Neural cell (in vitro differentiated cells): Measurements from ENCODE around the gene CA5A. TPM values are rescaled to one million over a fixed set of nuclear protein-coding genes. Genes with fewer than 3 reads are reported as not detected.

Experiments used
- H2AFZ ChIP-seq: fragments of 200-600, 300-800 bp; sonication (generic), shearing (Covaris generic); 2 replicates; pipeline ENCODE4 v1.6.0; 2014; ENCODE audit warnings: low read depth, mild to moderate bottlenecking, antibody characterized with exemption, low read length, moderate library complexity
- H3F3A ChIP-seq: fragments of 200-600 bp; shearing (Covaris generic); 2 replicates; pipeline ENCODE4 v1.6.1; 2016; ENCODE audit warnings: mild to moderate bottlenecking, moderate library complexity, mixed read lengths, antibody characterized with exemption, low read length; ENCODE audit not compliant: insufficient read depth, poor library complexity, severe bottlenecking
- H3K27ac ChIP-seq: fragments of 200-600, 300-800 bp; sonication (generic), shearing (Covaris generic); 2 replicates; pipeline ENCODE4 v1.5.1; 2014; ENCODE audit warnings: mild to moderate bottlenecking, low read length, moderate library complexity
- H3K27me3 ChIP-seq: fragments of 300-800, 200-600 bp; sonication (generic), shearing (Covaris generic); 2 replicates; pipeline ENCODE4 v1.6.0; 2014; ENCODE audit warnings: mild to moderate bottlenecking, low read depth, low read length, moderate library complexity; ENCODE audit not compliant: insufficient read depth
- H3K36me3 ChIP-seq: fragments of 300-800, 200-600 bp; sonication (generic), shearing (Covaris generic); 2 replicates; pipeline ENCODE4 v1.5.1; 2014; ENCODE audit warnings: mild to moderate bottlenecking, antibody characterized with exemption, low read length, moderate library complexity; ENCODE audit not compliant: insufficient read depth
- H3K4me2 ChIP-seq: fragments of 300-800, 200-600 bp; sonication (generic), shearing (Covaris generic); 2 replicates; pipeline ENCODE4 v1.6.0; 2014; ENCODE audit warnings: mild to moderate bottlenecking, low read length
- H3K4me3 ChIP-seq: fragments of 300-800, 200-600 bp; sonication (generic), shearing (Covaris generic); 2 replicates; pipeline ENCODE4 v1.5.1; 2014; ENCODE audit warnings: mild to moderate bottlenecking, low read length, moderate library complexity
- H3K79me2 ChIP-seq: fragments of 200-600 bp; shearing (Covaris generic); replicated peaks from 2 replicates; pipeline ENCODE4 v1.6.0; 2014; ENCODE audit warnings: mild to moderate bottlenecking, low read length, moderate library complexity; ENCODE audit not compliant: insufficient read depth
- H3K9ac ChIP-seq: fragments of 300-800, 200-600 bp; sonication (generic), shearing (Covaris generic); 2 replicates; pipeline ENCODE4 v1.6.1; 2016; ENCODE audit warnings: mild to moderate bottlenecking, low read length, mixed read lengths
- H3K9me2 ChIP-seq: fragments of 200-600 bp; shearing (Covaris generic); 2 replicates; pipeline ENCODE4 v1.6.1; 2016; ENCODE audit warnings: mild to moderate bottlenecking, low read length, mixed read lengths; ENCODE audit not compliant: insufficient read depth
- H3K9me3 ChIP-seq: fragments of 200-600, 300-800 bp; sonication (generic), shearing (Covaris generic); 2 replicates; pipeline ENCODE4 v1.6.1; 2016; ENCODE audit warnings: mild to moderate bottlenecking, mixed run types, low read length, moderate library complexity, mixed read lengths
- H4K20me1 ChIP-seq: fragments of 200-600 bp; shearing (Covaris generic); 2 replicates; pipeline ENCODE4 v1.6.1; 2016; ENCODE audit warnings: mild to moderate bottlenecking, mixed run types; ENCODE audit not compliant: insufficient read depth
- CTCF ChIP-seq: fragments of 450-650 bp; IDR thresholded peaks from 2 replicates; pipeline ENCODE4 v1.5.1; 2014; ENCODE audit warnings: antibody characterized with exemption, mild to moderate bottlenecking, moderate library complexity; ENCODE audit not compliant: poor library complexity, severe bottlenecking
- EP300 ChIP-seq: fragments of 450-650 bp; conservative IDR thresholded peaks from 2 replicates; pipeline ENCODE4 v1.6.1; 2014; ENCODE audit warnings: antibody characterized with exemption, mild to moderate bottlenecking, moderate library complexity; ENCODE audit not compliant: poor library complexity, severe bottlenecking
- EZH2 ChIP-seq: fragments of 200-600, 300-800 bp; shearing (Covaris generic), sonication (generic); IDR thresholded peaks from 2 replicates; pipeline ENCODE4 v1.6.1; 2014; ENCODE audit warnings: antibody characterized with exemption, low read length, borderline replicate concordance, mild to moderate bottlenecking; ENCODE audit not compliant: insufficient read depth, poor library complexity, severe bottlenecking
- MXI1 ChIP-seq: fragments of 450-650 bp; conservative IDR thresholded peaks from 2 replicates; pipeline ENCODE4 v1.6.1; 2014; ENCODE audit warnings: antibody characterized with exemption, mild to moderate bottlenecking; ENCODE audit not compliant: poor library complexity, severe bottlenecking
- POLR2AphosphoS5 ChIP-seq: IDR thresholded peaks from 2 replicates; pipeline ENCODE4 v1.6.1; 2012
- RAD21 ChIP-seq: fragments of 450-650 bp; conservative IDR thresholded peaks from 2 replicates; pipeline ENCODE4 v1.6.1; 2014; ENCODE audit warnings: antibody characterized with exemption, mild to moderate bottlenecking, moderate library complexity
- REST ChIP-seq: IDR thresholded peaks from 2 replicates; pipeline ENCODE4 v1.6.1; 2012; ENCODE audit warnings: borderline replicate concordance
- SMC3 ChIP-seq: fragments of 450-650 bp; conservative IDR thresholded peaks from 2 replicates; pipeline ENCODE4 v1.6.1; 2014; ENCODE audit warnings: antibody characterized with exemption, mild to moderate bottlenecking, moderate library complexity; ENCODE audit not compliant: poor library complexity
- TAF1 ChIP-seq: IDR thresholded peaks from 2 replicates; pipeline ENCODE4 v1.6.1; 2012; ENCODE audit warnings: low read depth
- polyA plus RNA-seq: library from polyadenylated mRNA; depleted of rRNA; stranded (reverse); fragments of >200 nt; gene quantifications from 2 replicates; pipeline ENCODE4 v1.2.3, GENCODE V29; 2014

Gene CA5A
- polyA plus RNA-seq, 1 donor from 2014 or later = not detected

GRCh38 chr16:87956365-87957231, 20.3 kb upstream of the CA5A start:
- Histone ChIP-seq H3K4me2 (no peak overlapping the region), H3K27me3 (no peaks in the 10 kb centered on the region), H3F3A (no peaks in the 10 kb centered on the region), H3K27ac (peak overlapping the region; percentile 42), H3K36me3 (no peaks in the 10 kb centered on the region), H4K20me1 (no peaks in the 10 kb centered on the region), H3K4me3 (peak overlapping the region; percentile 45), H3K9me2 (no peaks in the 10 kb centered on the region), H3K9me3 (no peaks in the 10 kb centered on the region), H2AFZ (no peak overlapping the region), H3K79me2 (peaks cover 55% of the 10 kb centered on the region), H3K9ac (peak overlapping the region; percentile 45)
- TF ChIP-seq SMC3 (peak; percentile 73), REST (no peak), POLR2AphosphoS5 (no peak), RAD21 (peak; percentile 62), CTCF (peak; percentile 59), TAF1 (no peak)

GRCh38 chr16:87956098-87956364, 19.7 kb upstream of the CA5A start:
- Histone ChIP-seq H3K9me2 (no peaks in the 10 kb centered on the region), H3K4me3 (peak overlapping the region; percentile 45), H3K27me3 (no peaks in the 10 kb centered on the region), H3K9me3 (no peaks in the 10 kb centered on the region), H3K79me2 (peaks cover 55% of the 10 kb centered on the region), H4K20me1 (no peaks in the 10 kb centered on the region), H3K36me3 (no peaks in the 10 kb centered on the region), H3K27ac (peak overlapping the region; percentile 42), H3K4me2 (no peak overlapping the region), H2AFZ (no peak overlapping the region), H3K9ac (peak overlapping the region; percentile 45), H3F3A (no peaks in the 10 kb centered on the region)
- no peak for TF ChIP-seq TAF1
- TF ChIP-seq EP300 = no peak
- no peak for TF ChIP-seq EZH2
- TF ChIP-seq MXI1 = no peak
- no peak for TF ChIP-seq REST
- no peak for TF ChIP-seq SMC3
- TF ChIP-seq CTCF = no peak
